ENCODE data around the gene NBEA.

DNA sequence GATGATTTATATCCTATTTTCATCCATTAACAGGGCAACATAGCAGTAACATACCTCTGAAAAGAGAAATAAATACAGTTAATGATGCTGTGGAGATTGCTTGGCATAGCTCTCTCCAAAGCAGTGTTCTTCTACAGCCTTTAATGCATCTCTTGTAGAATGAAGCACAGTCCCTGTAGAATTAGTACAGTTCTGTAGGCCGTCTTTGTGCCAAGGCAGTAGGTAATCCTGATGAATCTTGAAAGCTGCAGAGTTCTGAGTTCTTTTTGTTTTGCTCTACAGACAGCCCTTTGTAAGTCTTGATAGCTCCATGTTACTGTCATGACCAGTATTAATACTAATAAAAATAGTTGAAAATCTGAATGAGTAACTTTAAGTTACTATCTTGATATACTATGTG, 350.3 kb downstream of the NBEA start:
- no peak for TF ChIP-seq CTCF (IDR thresholded peaks at IDR 0.05)
- TF ChIP-seq POLR2AphosphoS5 (IDR thresholded peaks at IDR 0.05) = no peak

All from breast epithelium (tissue), 3 donors.